HPDE6-E6E7 (cell line): ENCODE data around the gene HOMER1.
"Not testable (repeated sequence)": the region's sequence is repeated elsewhere in the genome, so short reads cannot be mapped to it uniquely, and the experiment has no call there.

Experiments used
- DNase-seq: peaks from one replicate; pipeline ENCODE4 v3.0.0; 2011; ENCODE audit warnings: missing footprints; ENCODE audit errors: extremely low spot score

The HOMER1 gene

GRCh38 chr5:79418276-79418675 lies 95.7 kb downstream of the HOMER1 start:
- DNase-seq = no peak

DNA sequence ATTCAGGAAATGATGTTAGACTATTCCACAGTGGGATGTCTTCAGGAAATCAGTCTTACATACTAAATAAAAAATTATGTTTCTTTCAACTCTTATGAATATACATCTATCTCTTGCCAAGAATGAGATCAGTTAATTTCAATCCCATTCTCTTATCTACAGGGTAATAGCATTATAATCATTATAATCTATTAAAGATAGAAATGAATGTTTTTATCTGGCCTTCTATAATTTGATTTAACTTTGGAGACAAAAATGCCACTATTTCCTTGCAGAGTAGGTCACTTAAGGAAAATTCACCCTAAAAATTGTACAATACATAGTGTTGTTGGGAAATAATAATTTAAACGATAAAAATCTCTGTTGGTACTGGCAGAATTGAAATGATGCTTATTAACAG lies 96.4 kb downstream of the HOMER1 start:
- no peak for DNase-seq

- DNase-seq = no peak
Measured at GRCh38 chr5:79416499-79416898, 97.4 kb downstream of the HOMER1 start.

DNA sequence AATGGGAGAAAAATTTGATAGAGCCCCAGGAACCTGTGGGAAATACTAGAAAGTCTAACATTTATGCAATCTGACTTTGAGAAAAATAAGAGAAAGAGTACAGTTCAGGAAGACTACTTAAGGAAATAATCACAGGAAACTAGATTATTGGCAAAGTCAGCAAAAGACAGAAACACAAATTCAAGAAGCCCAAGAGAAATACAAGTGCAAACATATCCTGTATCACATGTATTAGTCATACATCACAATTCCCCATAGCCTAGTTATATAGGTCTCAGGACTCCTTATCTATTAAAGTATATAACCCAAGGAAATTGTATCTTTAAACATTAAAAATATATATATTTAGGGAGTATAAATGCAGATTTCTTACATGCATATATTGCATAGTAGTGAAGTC lies 100.8 kb downstream of the HOMER1 start:
- DNase-seq = peak; percentile 11

GRCh38 chr5:79408028-79408427 lies 105.9 kb downstream of the HOMER1 start:
- DNase-seq = no peak

- DNase-seq = no peak
Measured at GRCh38 chr5:79407591-79407990, 106.3 kb downstream of the HOMER1 start.

DNA sequence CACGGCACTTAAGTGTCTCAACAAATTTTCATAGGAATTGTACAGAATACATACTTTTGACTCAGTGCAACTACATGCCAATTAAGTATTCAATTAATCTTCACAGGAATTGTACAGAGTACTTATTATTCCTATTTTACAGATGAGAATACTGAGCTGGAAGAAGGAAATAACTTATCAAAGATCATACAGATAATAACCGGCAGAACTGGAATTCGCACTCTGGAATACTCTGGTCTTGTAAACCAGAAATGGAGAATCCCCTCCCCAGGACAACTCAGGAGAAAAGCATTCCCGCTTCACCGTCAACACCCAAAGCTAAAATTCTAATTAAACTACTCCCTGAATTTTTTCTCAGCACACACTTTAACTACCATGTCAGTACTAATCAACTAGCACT lies 112.7 kb downstream of the HOMER1 start:
- DNase-seq = no peak

DNA sequence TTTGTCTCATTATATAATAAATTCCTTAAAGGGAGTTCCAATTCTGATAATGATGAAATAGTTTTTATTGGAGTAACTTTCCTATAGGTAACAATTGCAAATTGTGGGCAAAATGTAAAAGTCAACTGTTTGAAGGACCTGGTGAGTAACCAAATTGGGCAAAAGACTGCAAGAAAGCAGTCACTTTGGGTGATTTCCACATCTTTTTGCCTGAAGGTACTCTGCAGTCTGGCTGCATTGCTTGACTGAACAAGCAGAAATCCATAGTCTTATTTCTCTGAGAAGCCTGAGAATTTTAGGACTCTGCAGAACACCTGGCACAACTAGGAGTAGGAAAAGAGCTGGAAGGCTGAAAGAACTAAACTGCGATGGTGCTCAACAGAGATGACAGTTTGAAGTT lies 114.9 kb downstream of the HOMER1 start:
- DNase-seq = no peak

DNA sequence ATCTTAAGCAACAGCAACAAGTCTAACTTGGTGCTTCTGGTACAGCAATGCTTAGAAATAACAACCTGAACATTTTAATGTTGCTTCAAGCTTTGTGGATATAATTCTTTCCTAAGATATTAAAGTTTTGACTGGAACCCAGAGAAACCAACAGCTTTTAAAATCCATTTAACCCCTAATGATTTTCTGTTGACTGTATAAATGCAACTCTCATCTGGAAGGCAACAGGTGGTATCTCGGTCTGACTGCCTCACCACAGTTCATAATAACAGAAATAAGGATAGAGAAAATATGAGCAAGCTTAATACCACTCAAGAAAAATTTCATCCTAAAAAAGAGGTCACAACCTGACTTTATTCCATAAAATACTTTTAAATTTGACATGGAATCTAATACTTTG lies 116.9 kb downstream of the HOMER1 start:
- no peak for DNase-seq

GRCh38 chr5:79396265-79396664 lies 117.7 kb downstream of the HOMER1 start:
- no peak for DNase-seq

- DNase-seq = no peak
Measured at GRCh38 chr5:79395296-79395695, 118.6 kb downstream of the HOMER1 start.

GRCh38 chr5:79392776-79393175 lies 121.2 kb downstream of the HOMER1 start:
- no peak for DNase-seq

DNA sequence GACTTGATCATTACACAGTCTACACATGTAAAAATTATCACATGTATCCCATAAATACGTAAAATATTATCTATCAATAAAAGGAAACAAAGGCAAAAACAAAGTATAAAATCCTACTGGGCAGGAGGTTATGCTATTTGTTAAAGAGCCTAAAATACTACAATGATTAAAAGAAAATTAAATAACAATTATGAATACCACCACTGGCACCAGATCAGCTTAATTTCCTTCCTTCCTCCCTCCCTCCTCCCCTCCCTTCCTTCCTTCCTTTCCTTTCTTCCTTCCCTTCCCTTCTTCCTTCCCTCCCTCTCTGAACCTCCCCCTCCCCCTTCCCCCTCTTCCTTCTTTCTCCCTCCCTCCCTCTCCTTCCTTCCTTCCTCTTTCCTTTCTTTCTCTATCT lies 127.3 kb downstream of the HOMER1 start:
- no peak for DNase-seq

GRCh38 chr5:79385126-79385525 lies 128.8 kb downstream of the HOMER1 start:
- not testable (repeated sequence) for DNase-seq

DNA sequence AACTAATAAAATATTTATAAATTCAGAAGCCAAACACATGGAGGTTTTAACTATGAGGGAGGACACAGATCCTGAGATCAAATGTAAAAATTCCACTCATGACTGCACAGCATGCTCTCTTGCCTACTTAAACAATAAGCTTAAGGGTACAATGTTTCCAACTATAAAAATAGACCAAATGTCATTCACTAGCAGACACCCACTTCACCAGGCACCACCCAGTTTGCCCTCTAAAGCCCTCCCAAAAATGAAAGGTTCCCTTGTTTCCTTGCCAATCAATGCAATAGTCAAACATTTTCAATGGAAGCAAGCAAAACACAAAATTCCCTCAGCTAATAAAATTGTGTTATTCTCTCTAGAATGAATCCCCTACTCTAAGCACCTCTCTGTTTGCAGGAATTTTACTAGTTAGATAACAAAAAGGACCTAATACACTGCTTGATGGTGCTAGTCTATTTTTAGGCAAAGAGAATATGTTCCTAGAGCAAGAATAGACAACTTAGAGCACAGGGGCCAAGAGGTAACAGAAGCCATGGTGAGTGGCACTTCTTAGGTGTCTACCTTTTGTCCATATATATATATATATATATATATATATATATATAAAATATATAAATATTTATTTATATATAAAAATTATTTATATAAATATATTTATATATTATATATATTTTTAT lies 135.3 kb downstream of the HOMER1 start:
- DNase-seq = no peak

DNA sequence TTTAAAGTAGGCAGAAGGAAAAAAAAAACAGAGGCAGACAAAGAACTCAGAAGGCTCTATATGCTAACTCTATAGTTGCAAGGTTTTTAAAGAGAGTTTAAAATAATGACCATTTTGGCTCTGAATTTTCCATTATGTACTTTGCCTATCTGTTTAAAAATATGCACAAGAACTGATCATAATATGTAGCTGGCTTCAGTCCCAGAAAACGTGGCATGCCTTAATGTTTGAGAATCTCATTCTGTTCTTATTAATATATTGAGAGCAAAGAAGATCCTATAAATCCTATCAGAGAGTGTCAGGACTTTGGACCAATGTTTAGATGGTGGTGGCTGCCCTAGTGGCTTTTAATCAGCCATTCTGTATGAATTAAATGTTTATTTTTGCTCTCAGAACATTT lies 156.5 kb downstream of the HOMER1 start:
- DNase-seq = no peak

- no peak for DNase-seq
Measured at GRCh38 chr5:79349881-79350280, 164.1 kb downstream of the HOMER1 start.

DNA sequence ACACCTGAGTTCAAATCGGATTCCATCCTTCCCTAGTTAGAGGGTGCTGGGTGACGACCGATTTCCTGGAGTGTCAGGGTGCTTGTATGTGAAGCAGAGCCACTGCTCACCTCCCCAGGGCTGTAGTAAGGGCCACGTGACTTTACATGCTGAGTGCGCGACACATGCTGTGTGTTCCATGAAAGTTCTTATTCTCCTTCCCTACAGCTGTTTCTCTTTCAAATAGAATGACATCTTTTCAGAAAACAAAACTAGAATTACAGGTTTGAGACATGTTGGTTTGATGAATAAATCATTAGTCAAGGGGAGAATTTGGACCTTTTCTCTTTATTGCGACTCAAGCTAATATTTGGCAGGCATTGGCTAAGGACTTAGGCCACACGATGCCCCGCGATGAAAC lies 164.9 kb downstream of the HOMER1 start:
- peak; percentile 35 for DNase-seq

DNA sequence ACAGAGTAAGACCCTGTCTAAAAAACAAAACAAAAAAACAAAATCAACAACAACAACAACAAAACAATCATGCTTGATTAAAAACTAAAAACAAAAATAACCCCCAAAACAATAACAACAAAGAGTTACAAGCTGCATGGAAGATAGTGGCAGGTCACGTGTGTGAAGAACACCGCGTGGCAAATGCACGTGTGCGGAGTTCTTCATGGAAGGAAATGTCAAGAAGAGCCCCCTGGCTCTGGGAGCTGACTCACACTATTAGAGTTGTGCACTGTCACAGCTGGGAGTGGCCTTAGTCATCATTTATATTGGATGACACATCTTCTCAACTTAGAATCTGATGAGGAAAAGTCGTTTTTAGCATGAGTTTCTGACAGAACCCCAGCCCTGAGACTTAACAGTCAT lies 167.5 kb downstream of the HOMER1 start:
- peak; percentile 61 for DNase-seq

DNA sequence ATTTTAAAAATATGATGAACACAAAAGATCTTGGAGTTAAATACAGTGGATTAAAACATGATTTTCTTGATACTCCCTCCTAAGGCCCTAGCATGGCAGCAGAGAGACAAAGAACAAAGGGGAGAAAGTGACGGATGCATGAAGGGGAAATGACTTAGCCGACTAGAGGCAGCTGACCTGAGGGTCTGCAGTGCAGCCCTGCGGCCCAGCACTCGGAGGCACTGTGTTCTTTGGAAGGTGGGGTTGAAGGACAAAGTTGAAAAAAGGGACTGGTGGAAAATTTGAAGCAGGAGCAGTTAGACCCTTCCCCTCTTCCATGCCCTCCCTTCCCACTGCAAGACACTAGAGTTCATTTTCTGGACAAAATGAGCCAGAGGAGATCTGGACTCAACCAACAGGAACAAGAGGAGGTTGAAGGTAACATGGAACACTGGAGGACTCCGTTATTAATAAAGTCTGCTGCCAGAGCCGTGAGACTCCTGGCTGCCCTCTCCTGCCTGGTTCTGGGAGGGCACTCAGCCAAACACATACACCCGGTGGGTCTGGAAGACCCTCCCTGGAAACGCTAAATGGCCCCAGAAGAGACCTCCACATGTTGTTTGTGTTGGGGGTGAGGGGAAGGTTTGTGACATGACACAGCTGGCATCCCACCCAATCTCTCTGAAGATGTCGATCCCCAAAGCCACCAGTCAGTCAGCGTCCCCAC lies 179.9 kb downstream of the HOMER1 start:
- no peak for DNase-seq

GRCh38 chr5:79330071-79330470 lies 183.9 kb downstream of the HOMER1 start:
- no peak for DNase-seq

GRCh38 chr5:79329453-79329852 lies 184.5 kb downstream of the HOMER1 start:
- no peak for DNase-seq
